GM19467 (cell line): Measurements from ENCODE around the gene IER2.

ENCODE experiments used
- ATAC-seq: cut with Tn5 transposase; IDR thresholded peaks from one replicate; pipeline ENCODE4 v1.9.1; 2021; ENCODE audit warnings: mild to moderate bottlenecking, moderate library complexity; ENCODE audit not compliant: unreplicated experiment

IER2 gene

GRCh38 chr19:13150187-13150930, at the start of gene IER2, which contains the start of gene STX10:
Gene IER2, plus strand, starts transcription at chr19:13150411. Its CDS starts 2,776 bp downstream, at chr19:13153187.
Gene STX10, minus strand, starts transcription at chr19:13150375. Its CDS starts 202 bp downstream, at chr19:13150173.
- ATAC-seq = peak; percentile 26

DNA sequence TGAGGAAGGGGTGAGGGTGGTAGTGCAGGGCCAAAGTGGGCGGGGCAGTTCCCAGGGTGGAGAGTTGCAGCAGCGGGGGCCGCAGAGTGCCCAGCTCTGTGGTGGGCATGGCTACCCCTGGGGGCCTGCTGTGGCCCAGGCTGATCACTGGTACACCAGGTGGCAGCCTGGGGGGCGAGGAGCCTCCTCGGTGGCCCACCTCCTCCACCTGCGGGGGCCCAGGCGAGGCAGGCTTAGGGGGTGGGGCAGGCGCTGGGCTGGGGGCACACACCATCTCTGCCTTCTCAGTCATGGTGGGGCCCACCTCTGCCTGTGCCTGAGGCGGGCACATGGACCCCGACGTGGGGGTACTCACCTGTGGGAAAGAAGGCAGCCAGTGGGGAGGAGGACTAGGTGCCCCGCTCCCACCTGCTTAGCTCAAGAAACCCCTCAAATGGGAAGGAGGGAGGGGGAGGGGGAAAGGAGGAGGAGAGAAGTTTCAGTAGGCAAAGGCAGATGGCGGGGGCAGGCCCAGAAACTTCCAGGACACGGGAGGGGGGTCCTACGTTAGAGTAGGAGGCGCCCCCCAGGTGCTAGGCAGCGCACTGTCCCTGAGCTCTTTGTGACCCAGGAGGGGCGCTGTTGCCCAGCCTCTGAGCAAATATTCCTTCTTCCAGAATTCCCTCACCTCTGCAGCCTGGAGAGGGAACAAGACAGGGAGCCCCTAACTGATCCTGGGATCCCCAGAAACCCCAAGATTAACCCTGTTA, 49.2 kb upstream of the IER2 start:
- no peak for ATAC-seq

GRCh38 chr19:13101590-13102415, 48.4 kb upstream of the IER2 start:
- no peak for ATAC-seq

- ATAC-seq = no peak
Measured at GRCh38 chr19:13102416-13102665, 47.9 kb upstream of the IER2 start.

GRCh38 chr19:13102666-13103580, 47.3 kb upstream of the IER2 start, which contains the start of gene LYL1:
Gene LYL1, minus strand, starts transcription at chr19:13102858. Its CDS starts 1,687 bp downstream, at chr19:13101171.
- ATAC-seq = peak; percentile 38

- ATAC-seq = no peak
Measured at GRCh38 chr19:13103581-13104359, 46.4 kb upstream of the IER2 start.

- ATAC-seq = no peak
Measured at GRCh38 chr19:13104360-13104847, 45.8 kb upstream of the IER2 start.

- no peak for ATAC-seq
Measured at GRCh38 chr19:13104848-13105711, 45.1 kb upstream of the IER2 start.

- no peak for ATAC-seq
Measured at GRCh38 chr19:13109361-13110098, 40.7 kb upstream of the IER2 start.

GRCh38 chr19:13110099-13110610, 40.1 kb upstream of the IER2 start:
- ATAC-seq = no peak

DNA sequence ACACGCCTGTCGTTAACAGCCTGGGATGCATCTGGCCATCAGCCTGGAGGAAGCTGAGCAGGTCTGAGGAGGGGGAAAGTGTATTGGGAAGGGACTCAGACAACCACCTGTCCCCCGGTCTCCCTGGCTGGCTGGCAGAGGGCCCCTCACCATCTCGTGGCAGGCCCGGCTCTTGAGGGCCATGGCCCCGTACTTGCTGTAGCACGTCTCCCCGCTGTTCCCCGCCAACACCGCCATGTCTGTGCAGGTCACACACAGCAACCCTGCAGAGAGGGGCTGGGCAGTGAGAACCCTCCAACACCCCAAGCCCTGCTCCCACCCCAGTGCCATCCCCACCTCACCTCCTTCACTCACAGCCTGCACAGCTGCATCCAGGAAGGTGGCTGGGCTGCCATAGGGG, 37.7 kb upstream of the IER2 start:
- no peak for ATAC-seq

DNA sequence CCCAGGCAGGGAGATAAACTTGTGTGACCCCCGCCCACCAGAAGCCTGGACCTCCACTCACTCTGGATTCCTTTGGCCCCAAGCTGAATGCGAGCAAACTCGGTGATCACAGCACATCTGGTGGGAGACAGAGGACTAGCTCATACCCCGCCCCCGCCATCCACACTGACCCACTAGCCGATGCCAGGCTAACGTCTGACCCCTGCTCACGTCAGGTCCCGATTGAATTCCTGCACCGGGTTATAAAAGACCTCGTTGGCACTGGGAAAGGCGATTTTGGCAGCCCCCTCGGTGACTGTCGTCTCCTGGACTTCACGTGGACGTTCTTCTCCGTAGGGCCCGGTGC, 34.3 kb upstream of the IER2 start:
- ATAC-seq = no peak

DNA sequence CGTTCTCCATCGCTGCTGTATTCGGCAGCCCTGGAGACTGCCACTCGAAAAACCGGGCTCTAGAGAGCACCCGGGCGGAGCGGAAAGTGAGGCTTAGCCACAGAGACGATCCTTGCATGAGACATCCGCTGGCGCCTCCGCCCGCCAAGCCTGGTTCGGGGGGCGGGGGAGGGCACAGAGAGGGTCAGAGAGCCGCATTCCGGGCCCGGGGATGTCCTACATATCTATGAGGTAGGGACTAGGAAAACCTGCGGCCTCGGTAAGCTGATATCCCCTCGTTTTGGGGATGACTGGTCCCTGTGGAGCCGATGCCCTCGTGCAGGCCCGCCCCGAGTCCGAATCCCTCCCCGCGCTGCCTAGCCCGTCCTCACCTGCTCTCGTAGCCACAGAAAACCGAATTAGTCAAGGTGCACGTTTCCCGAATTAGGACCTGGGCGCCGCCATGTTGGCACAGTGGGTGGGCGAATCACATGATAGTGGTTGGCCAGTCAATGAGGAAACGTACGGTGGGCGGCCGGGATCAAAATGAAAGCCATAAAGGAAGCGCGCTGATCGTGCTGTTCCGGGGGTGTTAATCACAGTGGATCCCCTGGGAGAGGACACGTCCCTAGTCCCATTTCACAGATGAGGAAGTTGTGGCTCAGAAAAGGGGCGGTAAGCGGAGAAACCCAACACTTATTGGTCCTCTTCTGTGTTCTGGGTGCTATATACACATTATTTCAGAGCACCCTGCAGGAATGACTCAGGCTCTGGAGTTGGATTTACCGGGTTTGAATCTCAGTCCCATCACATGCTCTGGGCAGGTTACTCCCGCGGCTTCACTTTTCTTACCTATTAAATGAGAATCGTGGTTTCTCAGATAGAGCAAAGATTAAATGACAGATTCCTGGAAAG, 33.7 kb upstream of the IER2 start, which contains the start of gene TRMT1:
Gene TRMT1 (minus strand): TSS at position 459 of the 894 bp plus-strand sequence. CDS start 341 bp downstream, at position 118.
- ATAC-seq = no peak

DNA sequence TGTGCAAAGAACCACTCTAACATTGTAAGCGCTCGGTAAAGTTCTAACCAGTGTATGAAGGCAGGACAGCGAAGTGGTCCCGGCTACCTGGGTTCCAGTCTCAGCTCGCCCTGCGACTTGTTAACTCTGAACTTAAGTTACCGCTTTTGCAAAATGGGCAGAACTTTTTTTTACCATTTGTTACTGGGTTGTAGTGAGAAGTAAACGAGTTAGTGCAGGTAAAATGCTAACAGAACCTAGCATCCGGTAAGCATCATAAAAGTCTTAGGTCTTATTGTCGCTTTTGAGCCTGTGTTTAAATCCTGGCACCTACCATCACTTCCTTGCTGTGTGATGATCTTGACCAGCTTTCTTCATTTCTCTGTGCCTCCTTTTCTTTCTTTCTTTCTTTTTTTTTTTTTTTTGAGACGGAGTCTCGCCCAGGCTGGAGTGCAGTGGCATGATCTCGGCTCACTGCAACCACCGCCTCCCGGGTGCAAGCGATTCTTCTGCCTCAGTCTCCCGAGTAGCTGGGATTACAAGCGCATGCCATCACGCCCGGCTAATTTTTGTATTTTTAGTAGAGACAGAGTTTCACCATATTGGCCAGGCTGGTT, 32.9 kb upstream of the IER2 start:
- no peak for ATAC-seq

DNA sequence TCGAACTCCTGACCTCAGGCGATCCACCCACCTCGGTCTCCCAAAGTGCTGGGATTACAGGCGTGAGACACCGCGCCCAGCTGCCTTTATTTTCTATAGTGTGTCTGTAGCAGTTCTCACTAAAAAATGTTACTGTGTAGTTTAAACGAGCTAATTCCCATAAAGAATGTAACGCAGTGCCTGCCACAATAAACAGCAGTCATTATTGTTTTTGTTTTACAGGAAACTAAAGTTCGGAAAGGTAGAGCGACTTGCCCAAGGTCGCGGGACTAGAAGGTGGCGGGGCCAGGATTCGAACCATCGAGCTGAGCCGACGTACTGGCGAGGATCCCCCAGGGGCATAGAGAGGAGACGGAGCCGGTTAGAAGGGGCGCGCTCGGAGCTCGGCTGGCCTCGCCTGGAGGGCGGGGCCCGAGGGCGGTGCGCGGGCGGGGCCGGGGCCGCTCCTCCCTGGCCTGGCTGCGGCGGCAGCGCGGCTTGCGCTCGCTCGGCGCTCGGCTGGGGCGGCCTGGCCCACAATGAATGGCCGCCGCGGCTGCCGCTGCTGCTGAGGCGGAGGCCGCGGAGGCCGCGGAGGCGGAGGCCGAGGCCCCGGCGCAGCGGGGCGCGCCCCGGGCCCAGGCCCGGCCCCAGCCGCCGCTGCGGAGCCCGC, 32.3 kb upstream of the IER2 start, which contains the start of gene NACC1:
Gene NACC1 (plus strand): TSS at position 493 of the 652 bp plus-strand sequence. CDS start 16,944 bp downstream, outside the sequence.
- ATAC-seq = peak; percentile 49
